Measurements from ENCODE around the gene PRKCQ.

Gene PRKCQ

DNA sequence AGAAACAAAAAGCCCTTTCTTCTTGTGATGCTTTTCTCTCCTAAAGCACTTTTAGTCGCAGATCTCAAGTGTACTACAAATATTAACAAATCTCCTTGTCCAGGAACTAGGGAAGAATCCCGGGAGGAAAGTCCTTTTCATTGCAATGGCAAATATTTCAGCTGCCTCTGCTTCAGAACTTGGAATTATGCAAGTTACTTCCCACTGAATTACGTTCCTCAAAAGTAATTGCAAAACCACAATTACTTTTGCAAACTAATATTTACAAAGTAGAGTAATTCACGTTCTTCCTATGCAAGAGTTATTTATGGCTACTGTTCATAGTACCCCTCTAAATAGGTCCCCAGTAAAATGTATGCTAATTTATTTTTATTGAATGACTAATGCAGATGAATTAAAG is 14.5 kb downstream of the PRKCQ start:
- DNase-seq = no peak

- no peak for DNase-seq
Observed at GRCh38 chr10:6564367-6564766, 15.7 kb downstream of the PRKCQ start.

DNA sequence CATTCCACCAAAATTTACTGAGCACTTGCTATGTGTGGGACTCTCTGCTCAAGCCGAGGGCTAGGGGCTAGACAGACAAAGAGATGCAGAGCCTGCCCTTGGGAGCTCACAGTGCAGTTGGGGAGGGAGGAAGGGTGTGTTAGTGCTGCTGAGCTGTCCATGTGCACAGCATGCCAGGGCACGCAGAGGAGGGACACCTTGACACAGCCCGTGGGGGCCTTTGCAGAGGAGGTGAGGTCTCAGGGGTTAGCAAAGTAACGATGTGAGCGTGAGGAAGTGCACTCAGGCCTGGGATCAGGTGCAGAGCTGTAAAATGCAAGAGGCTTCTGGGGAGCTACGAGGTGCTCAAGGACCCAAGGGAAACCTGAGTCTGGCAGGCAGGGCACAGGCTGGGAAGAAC is 16.3 kb downstream of the PRKCQ start:
- no peak for DNase-seq

DNA sequence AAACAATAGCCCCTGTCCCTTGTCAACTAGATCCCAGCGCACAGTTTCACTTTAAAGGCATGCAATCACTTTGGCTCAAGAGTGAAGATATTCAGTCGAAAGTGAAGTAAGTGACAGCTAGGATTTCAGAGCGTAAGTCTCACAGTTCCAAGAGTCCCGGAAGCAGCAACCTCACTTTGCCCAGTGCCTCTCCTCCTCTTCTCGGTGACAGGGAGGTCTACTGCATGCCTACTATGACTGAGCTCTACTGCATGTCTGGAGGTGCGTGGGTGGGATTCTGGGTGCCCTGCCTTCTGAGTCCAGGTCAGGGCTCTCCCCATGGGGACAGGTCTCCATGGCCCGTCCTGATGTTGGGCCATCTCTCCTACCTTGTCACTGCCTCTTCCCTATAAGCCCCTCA is 17.0 kb downstream of the PRKCQ start:
- DNase-seq = peak in 1 of 2 donors; percentile 50

DNA sequence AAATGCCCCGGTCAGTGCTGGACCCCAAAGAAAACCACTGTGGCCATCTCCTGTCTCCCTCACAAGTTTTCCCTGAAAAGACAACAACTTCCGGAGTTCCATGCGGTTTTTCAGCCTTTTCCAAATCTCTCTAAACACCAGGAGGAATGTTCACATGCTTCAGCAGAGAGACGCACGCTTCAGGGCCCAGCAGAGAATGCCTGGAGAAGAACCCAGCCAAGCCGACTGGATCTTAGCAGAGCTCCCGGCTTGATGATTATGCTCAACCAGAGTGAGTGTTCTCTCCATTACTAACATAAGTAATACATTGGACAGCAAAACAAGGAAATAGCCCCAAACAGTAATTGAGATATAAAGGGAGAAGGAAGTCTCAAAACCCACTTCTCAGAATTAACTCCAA is 17.9 kb downstream of the PRKCQ start:
- DNase-seq = no peak

DNA sequence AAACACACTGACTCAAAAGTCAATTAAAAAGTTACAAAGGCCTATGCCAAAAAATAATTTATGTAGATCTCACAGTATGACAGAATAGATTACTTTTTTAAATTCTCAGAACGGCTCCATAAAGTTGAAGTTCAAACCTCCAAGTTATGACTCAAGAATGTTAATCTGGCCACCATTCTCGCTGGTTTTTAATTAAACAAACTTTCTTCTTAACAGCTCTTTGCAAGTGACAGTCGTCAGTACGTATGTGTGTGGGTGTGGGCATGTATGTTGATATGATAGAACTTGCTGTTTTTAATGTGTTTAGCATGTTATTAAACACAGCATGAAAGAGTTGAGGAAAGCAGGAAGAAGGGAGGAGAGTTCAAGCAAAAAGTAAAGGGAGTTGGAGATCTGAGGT is 18.5 kb downstream of the PRKCQ start:
- no peak for DNase-seq

- peak in 1 of 2 donors; percentile 34 for DNase-seq
Observed at GRCh38 chr10:6558759-6559461, 21.2 kb downstream of the PRKCQ start.

DNA sequence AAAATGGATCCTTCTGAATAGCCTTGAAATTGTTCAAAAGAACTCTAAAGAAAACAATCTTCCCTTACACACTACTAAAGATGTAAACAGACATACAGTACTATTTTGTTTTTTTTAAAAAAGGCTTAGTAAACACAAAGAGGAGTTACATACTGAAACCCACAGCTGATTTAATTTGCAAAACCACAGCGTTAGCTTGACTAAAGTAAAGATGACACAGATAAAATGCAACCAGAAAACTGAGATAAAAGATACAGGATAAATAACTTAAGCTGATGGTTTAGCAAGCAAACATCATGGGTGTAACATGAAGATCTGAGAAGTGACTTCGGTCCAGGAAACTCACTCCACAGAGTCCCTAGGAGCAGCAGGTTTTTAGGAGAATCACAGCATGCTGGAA is 21.8 kb downstream of the PRKCQ start:
- peak in 1 of 2 donors; percentile 65 for DNase-seq

- DNase-seq = no peak
Observed at GRCh38 chr10:6553937-6554336, 26.1 kb downstream of the PRKCQ start.

DNA sequence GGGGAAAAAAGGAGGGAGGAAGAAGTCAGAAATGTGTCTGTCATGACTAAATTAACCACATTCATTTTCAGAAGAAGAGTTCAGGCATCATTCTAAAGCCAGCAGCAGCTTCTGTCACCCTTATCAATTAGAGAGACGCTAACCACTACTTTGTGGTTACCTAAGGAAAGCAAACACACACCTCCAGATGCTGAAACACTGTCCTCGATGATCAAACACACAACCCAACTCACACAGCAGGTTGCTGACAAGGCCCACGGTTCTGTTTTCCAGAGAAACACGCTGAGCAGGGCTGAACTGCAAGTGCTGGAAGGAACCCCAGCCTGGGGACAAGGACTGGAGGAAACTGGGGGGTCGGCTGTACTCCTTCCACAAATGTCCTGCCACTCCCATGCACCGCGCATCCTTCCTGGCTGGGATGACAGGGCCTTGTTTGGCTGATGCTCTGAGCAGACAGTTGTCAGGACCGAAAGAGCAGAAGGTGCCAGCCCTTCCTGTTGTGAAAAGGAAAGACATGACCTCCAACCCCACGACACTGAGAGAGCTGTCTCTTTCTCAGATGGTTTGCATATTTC is 36.6 kb downstream of the PRKCQ start:
- peak; percentile 41 to 75 for DNase-seq

DNA sequence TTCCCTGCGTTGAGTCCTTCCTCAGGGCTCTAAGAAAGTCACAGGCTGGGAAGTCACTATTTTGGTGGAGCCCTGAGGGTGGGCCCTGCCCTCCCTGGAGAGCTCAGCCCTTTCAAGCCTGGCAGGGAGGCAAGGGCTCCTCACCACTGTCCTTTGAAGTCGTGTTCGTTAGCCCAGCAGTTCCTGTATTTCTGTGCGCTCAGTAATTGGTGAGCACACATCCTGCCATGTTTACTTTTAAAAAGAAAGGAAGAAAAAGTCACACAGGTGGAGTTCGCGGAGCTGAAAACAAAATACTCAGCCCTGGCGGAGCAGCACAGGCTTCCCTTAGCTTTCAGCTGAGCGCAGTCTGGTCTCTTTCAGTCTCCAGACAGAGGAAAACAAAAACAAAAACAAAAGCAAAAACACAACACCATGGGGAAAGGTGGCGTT is 37.1 kb downstream of the PRKCQ start:
- DNase-seq = peak; percentile 52 to 74

- DNase-seq = no peak
Observed at GRCh38 chr10:6539833-6540232, 40.2 kb downstream of the PRKCQ start.

DNA sequence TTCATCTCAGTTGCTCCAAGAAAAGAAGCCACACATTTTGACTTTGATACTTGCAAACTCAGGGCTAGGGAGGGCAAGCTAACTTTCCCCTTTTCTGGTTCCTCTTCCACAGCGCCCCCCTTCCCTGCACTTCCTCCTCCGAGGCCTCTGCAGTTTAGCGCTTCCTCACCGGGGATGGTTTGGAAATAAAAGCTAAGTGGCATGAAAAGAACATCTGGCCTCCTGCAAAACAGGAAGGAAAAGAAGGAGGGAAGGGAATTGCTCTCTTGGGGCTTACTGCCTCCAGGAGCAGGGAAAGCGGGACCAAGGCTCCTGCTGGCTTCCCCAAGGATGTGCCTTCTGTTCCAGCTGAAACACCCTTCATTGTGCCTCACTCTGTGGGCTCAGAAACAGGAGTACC is 42.3 kb downstream of the PRKCQ start:
- DNase-seq = no peak

DNA sequence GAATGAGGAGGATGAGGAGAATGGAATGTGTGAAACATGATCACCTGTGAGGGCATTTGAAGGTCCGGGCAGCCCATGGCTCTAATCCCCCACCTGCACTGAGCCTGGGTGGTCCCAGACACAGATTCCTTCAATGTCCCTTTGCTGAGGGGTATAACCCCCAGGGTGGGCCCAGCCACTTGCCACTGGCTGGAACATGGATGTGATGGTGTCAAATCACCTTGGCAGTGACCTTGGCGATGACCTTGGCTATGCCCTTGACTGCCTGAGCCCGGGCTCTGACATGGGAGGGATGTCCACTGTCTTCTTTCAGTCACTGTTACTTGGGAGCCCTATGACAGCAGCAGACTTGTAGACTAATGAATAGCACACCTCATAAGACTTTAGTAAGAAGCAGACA is 44.0 kb downstream of the PRKCQ start:
- no peak for DNase-seq

- no peak for DNase-seq
Observed at GRCh38 chr10:6535156-6535764, 44.8 kb downstream of the PRKCQ start.

DNA sequence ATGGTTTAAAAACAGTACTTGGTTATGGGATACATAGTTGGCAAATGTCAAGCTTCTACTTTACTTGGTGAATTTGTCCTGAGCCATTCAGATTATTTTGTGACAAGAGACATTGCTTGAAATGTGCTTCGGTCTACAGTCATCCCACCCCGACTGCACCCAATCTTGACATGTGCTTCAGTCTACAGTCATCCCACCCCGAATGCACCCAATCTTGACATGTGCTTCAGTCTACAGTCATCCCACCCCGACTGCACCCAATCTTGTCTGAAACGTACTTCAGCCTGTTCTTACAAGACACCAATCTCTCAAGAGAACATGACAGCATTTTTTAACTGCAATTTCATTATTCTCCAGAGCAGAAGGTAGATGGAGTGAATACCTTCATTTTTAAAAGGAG is 47.8 kb downstream of the PRKCQ start:
- DNase-seq = no peak

- no peak for DNase-seq
Observed at GRCh38 chr10:6530966-6531365, 49.1 kb downstream of the PRKCQ start.

DNA sequence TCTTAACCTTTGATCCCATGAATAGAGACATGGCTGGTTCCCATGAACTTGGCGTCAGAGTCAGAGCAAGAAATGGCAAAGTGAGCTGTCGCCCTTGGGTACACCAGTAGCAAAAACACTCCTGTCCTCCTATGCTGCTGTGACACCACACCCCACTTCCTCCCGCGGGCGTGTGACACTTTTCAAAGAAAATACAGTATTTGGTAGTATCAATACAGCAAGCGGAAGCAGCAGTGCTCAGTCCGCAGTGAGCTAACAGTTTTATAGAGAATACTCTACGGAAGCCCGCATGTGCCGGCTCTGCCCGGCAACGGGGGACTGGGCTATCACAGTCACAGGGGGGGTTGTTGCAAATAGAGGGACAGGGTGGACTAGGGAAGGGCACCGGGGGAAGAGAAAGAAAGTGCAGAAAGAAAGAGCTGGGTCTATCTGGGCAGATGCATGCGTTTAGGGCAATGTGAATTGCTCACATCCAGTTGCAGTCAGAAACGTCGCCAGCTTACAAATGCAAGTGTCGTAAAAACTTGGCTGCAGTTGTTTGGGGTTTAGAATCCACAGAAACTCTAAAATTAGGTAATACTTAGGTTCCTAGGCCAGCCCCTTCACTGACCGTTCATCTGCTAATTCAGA is 49.8 kb downstream of the PRKCQ start:
- DNase-seq = peak; percentile 81 to 89

DNA sequence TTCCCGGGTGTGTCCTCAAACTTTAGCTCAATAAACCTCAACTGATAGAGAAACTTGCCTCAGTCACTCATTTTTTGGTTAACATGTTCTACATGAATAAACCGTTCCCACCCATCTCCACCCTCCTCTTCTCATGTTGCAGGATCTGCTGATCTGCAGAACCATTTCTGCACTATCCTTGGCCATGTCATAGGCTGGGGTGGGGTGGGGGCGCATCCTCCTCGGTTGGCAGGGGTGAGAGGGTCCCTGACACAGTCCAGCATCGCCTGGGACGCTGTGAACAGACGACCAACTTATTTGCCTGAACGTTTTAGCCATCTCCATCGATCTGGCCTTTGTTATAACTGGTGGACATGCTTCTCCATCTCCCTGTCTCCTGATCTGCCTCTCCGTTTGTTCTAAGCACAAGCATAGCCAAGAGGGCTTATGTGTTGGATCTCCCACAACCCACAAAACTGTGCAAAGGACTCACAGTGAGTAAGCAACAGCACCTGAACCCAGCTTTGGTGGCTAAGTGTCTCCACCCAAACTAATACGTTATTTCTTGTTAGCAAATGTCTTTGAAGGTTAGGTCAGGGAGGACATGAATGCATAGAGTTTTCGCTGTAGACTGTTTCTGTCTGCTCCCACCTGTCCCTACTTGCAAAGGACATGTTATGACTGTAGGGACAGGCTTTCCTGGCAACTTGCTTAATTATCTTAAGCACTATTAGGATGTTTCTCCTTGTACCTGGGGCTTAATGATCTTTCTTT is 51.7 kb downstream of the PRKCQ start:
- DNase-seq = no peak

- no peak for DNase-seq
Observed at GRCh38 chr10:6525599-6526165, 54.4 kb downstream of the PRKCQ start.

- no peak for DNase-seq
Observed at GRCh38 chr10:6522230-6522629, 57.8 kb downstream of the PRKCQ start.

DNA sequence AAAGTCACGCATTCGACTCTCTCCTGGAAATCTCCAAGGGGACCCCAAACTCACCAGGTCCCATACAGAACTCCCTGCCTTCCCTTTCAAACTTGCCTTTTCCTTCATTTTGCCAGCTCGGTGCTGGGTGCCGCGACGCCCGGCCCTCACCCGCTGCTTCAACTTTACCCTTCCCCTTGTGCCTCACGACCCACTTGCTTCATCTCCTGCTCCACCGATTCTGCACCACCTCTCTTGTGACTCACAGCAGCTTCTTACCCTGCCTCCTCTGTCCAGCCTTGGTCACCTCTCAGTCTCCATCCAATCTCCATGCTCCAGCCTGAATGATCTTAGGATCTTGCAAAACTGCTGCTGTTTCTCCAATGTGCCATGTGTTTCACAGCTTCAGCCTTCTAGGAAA is 59.9 kb downstream of the PRKCQ start:
- no peak for DNase-seq
